HCT116 (cell line): ENCODE data around the gene SPAG5. TPM values are rescaled to one million over a fixed set of nuclear protein-coding genes. Genes with fewer than 3 reads are reported as not detected.

Source experiments
- ATAC-seq: fragments of 200-7000 bp; cut with Tn5 transposase; 2 replicates; pipeline ENCODE4 v1.9.1; 2020; ENCODE audit warnings: mild to moderate bottlenecking, moderate library complexity
- BruUV-seq: library from RNA; stranded (reverse); fragments of 400-500 nt; replicated peaks from 2 replicates; lab custom pipeline; 2021; lab: Mats Ljungman, UMichigan
- CTCF ChIA-PET: fragments of 300-600 bp; sonication (Branson Sonifier 250); formaldehyde crosslinking; loops from one replicate; lab custom pipeline; 2021; ENCODE audit warnings: antibody characterized with exemption; lab: Charles Lee
- POLR2A ChIA-PET: fragments of 300-600, 350-600 bp; sonication (Branson Sonifier 250); formaldehyde crosslinking; loops from one replicate; lab custom pipeline; 2021; ENCODE audit warnings: antibody characterized with exemption; lab: Charles Lee
- RAD21 ChIA-PET, 2 experiments: fragments of 300-600 bp; sonication (Branson Sonifier 250); formaldehyde crosslinking; loops; one replicate each; lab custom pipeline; 2023; ENCODE audit warnings: low total read pairs in 2 of 2; ENCODE audit not compliant: uncharacterized antibody in 2 of 2, unreplicated experiment in 2 of 2, low non-redundant PET in 1 of 2; lab: Charles Lee
- DNase-seq: peaks from one replicate; pipeline ENCODE4 v3.0.0-alpha.2; 2010; ENCODE audit warnings: low read depth, low spot score
- H2AFZ ChIP-seq: fragments of 200-600 bp; shearing (Covaris generic), sonication (generic); 2 replicates; pipeline ENCODE4 v1.6.1; 2017; ENCODE audit warnings: low read depth, mixed run types, mixed read lengths, antibody characterized with exemption, low read length; ENCODE audit not compliant: poor library complexity, severe bottlenecking
- H3K27ac ChIP-seq: 2 replicates; pipeline ENCODE4 v1.5.1; 2012; ENCODE audit warnings: low read depth, low read length
- H3K27me3 ChIP-seq: fragments of 200-600 bp; sonication (generic); 2 replicates; pipeline ENCODE4 v1.6.1; 2016; ENCODE audit warnings: mixed run types, low read length, mixed read lengths; ENCODE audit not compliant: insufficient read depth
- H3K36me3 ChIP-seq, 2 experiments: fragments of 200-500 bp in 1 of 2; fragments of 200-600 bp in 1 of 2; sonication (Bioruptor generic) in 1 of 2; sonication (generic) in 1 of 2; 2 replicates each; pipeline versions ENCODE4 v1.5.1 to v1.6.1; 2014 to 2016; ENCODE audit warnings: low read length in 2 of 2, inconsistent platforms in 1 of 2, mixed read lengths in 1 of 2, mixed run types in 1 of 2; ENCODE audit not compliant: insufficient read depth in 2 of 2, control insufficient read depth in 1 of 2
- H3K4me1 ChIP-seq, 2 experiments: fragments of 200-600 bp in 1 of 2; sonication (generic) in 1 of 2; 2 replicates each; pipeline versions ENCODE4 v1.5.1 to v1.6.1; 2012 to 2017; ENCODE audit warnings: low read length in 2 of 2, inconsistent platforms in 1 of 2, mild to moderate bottlenecking in 1 of 2, mixed read lengths in 1 of 2, mixed run types in 1 of 2, moderate library complexity in 1 of 2; ENCODE audit not compliant: insufficient read depth in 2 of 2, control insufficient read depth in 1 of 2
- H3K4me2 ChIP-seq: fragments of 200-600 bp; sonication (generic); 2 replicates; pipeline ENCODE4 v1.6.1; 2017; ENCODE audit warnings: mixed run types, low read length, mixed read lengths
- H3K4me3 ChIP-seq, 2 experiments: fragments of 200-600 bp in 1 of 2; sonication (generic) in 1 of 2; replicated peaks in 1 of 2; 2 replicates each; pipeline ENCODE4 v1.5.1; 2011 to 2016; ENCODE audit warnings: low read length in 2 of 2, control low read depth in 1 of 2, low read depth in 1 of 2, mild to moderate bottlenecking in 1 of 2, mixed read lengths in 1 of 2, mixed run types in 1 of 2
- H3K79me2 ChIP-seq: fragments of 200-600 bp; sonication (generic); 2 replicates; pipeline ENCODE4 v1.6.1; 2017; ENCODE audit warnings: mild to moderate bottlenecking, mixed run types, low read length, moderate library complexity, mixed read lengths; ENCODE audit not compliant: insufficient read depth
- H3K9ac ChIP-seq: fragments of 200-600 bp; sonication (generic); 2 replicates; pipeline ENCODE4 v1.6.1; 2016; ENCODE audit warnings: low read length, mixed read lengths
- H3K9me2 ChIP-seq: fragments of 200-600 bp; sonication (generic), shearing (Covaris generic); 2 replicates; pipeline ENCODE4 v1.6.1; 2017; ENCODE audit warnings: mixed run types, mild to moderate bottlenecking, moderate library complexity; ENCODE audit not compliant: insufficient read depth
- H3K9me3 ChIP-seq, 2 experiments: fragments of 200-500 bp in 1 of 2; fragments of 200-600 bp in 1 of 2; sonication (Bioruptor generic) in 1 of 2; sonication (generic) in 1 of 2; 2 replicates each; pipeline ENCODE4 v1.6.1; 2014 to 2017; ENCODE audit warnings: low read length in 2 of 2, mixed read lengths in 2 of 2, inconsistent platforms in 1 of 2, low read depth in 1 of 2, mild to moderate bottlenecking in 1 of 2, mixed run types in 1 of 2, moderate library complexity in 1 of 2; ENCODE audit not compliant: control insufficient read depth in 1 of 2, insufficient read depth in 1 of 2
- H4K20me1 ChIP-seq: fragments of 200-600 bp; sonication (generic), shearing (Covaris generic); 2 replicates; pipeline ENCODE4 v1.6.1; 2017; ENCODE audit warnings: mixed run types, mild to moderate bottlenecking, moderate library complexity; ENCODE audit not compliant: insufficient read depth
- ATF3 ChIP-seq: IDR thresholded peaks from 2 replicates; pipeline ENCODE4 v1.6.1; 2012
- CBX3 ChIP-seq: IDR thresholded peaks from 2 replicates; pipeline ENCODE4 v1.6.1; 2012; ENCODE audit warnings: low read depth
- CTCF ChIP-seq, 3 experiments: fragments of 200-600 bp in 1 of 3; sonication (generic) in 1 of 3; IDR thresholded peaks in 2 of 3; conservative IDR thresholded peaks in 1 of 3; 2 replicates each; pipeline ENCODE4 v1.5.1; 2012 to 2017; ENCODE audit warnings: low read depth in 2 of 3, low read length in 2 of 3, antibody characterized with exemption in 1 of 3, borderline replicate concordance in 1 of 3, control low read depth in 1 of 3, mild to moderate bottlenecking in 1 of 3, mixed read lengths in 1 of 3, mixed run types in 1 of 3, moderate library complexity in 1 of 3; ENCODE audit not compliant: insufficient read depth in 1 of 3
- EGR1 ChIP-seq: IDR thresholded peaks from 2 replicates; pipeline ENCODE4 v1.6.1; 2012; ENCODE audit warnings: low read depth
- ELF1 ChIP-seq: IDR thresholded peaks from 2 replicates; pipeline ENCODE4 v1.6.1; 2012; ENCODE audit warnings: low read depth, borderline replicate concordance
- EZH2 ChIP-seq: fragments of 200-600 bp; sonication (generic); IDR thresholded peaks from 2 replicates; pipeline ENCODE4 v1.6.1; 2017; ENCODE audit warnings: antibody characterized with exemption, mixed run types
- EZH2phosphoT487 ChIP-seq: fragments of 200-600 bp; IDR thresholded peaks from 2 replicates; pipeline ENCODE4 v1.6.1; 2018; ENCODE audit warnings: antibody characterized with exemption, borderline replicate concordance
- POLR2A ChIP-seq: IDR thresholded peaks from 2 replicates; pipeline ENCODE4 v1.7.0; 2011; ENCODE audit warnings: borderline replicate concordance; ENCODE audit not compliant: insufficient read depth, insufficient read length; ENCODE audit errors: extremely low read depth
- POLR2AphosphoS5 ChIP-seq: IDR thresholded peaks from 2 replicates; pipeline ENCODE4 v1.6.1; 2011; ENCODE audit warnings: mild to moderate bottlenecking, low read depth, low read length, moderate library complexity
- SIN3A ChIP-seq: IDR thresholded peaks from 2 replicates; pipeline ENCODE4 v1.6.1; 2012; ENCODE audit warnings: low read depth
- SP1 ChIP-seq: IDR thresholded peaks from 2 replicates; pipeline ENCODE4 v1.6.1; 2012; ENCODE audit warnings: low read depth
- YY1 ChIP-seq: IDR thresholded peaks from 2 replicates; pipeline ENCODE4 v1.6.1; 2011; ENCODE audit warnings: low read length, low read depth, moderate library complexity, mild to moderate bottlenecking; ENCODE audit not compliant: insufficient replicate concordance; ENCODE audit errors: extremely low read depth
- ZFX ChIP-seq: fragments of 450-650 bp; IDR thresholded peaks from 2 replicates; pipeline ENCODE4 v1.6.1; 2017
- ZNF274 ChIP-seq: fragments of 200-500 bp; sonication (Bioruptor generic); IDR thresholded peaks from 2 replicates; pipeline ENCODE4 v1.6.1; 2014; ENCODE audit warnings: mild to moderate bottlenecking, low read depth, low read length, inconsistent platforms
- intact Hi-C: fragments of 100-400 bp; cut with micrococcal nuclease; formaldehyde crosslinking; loops from 2 replicates; pipeline ENCODE4 v1.10.0; 2022
- total RNA-seq: library from RNA; stranded (reverse); gene quantifications from one replicate; pipeline ENCODE4 v1.2.1, GENCODE V29; 2021; ENCODE audit not compliant: unreplicated experiment
- TF ChIP-seq, protein P1 (sequence below): IDR thresholded peaks from 2 replicates; pipeline ENCODE4 v1.6.1; 2012

Gene SPAG5
- total RNA-seq, 1 experiment from 2014 or later = 94.9 TPM

- TF ChIP-seq, protein P1, sequence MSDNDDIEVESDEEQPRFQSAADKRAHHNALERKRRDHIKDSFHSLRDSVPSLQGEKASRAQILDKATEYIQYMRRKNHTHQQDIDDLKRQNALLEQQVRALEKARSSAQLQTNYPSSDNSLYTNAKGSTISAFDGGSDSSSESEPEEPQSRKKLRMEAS = no peak
- TF ChIP-seq SIN3A (no peak), ZFX (no peak), ELF1 (no peak), SP1 (no peak), CTCF (IDR thresholded peaks at IDR 0.05 in 2 of 3, conservative IDR thresholded peaks at IDR 0.05 in 1 of 3; ENCODE audit: borderline replicate concordance in 1 of 3, insufficient read depth in 1 of 3, low read depth in 2 of 3, low read length in 2 of 3) (no peak), EZH2phosphoT487 (no peak), CBX3 (no peak), POLR2A (no peak), EZH2 (no peak)
These were observed 36.7 kb upstream of the SPAG5 start (continued) for GRCh38 chr17:28635506-28635905.

DNA sequence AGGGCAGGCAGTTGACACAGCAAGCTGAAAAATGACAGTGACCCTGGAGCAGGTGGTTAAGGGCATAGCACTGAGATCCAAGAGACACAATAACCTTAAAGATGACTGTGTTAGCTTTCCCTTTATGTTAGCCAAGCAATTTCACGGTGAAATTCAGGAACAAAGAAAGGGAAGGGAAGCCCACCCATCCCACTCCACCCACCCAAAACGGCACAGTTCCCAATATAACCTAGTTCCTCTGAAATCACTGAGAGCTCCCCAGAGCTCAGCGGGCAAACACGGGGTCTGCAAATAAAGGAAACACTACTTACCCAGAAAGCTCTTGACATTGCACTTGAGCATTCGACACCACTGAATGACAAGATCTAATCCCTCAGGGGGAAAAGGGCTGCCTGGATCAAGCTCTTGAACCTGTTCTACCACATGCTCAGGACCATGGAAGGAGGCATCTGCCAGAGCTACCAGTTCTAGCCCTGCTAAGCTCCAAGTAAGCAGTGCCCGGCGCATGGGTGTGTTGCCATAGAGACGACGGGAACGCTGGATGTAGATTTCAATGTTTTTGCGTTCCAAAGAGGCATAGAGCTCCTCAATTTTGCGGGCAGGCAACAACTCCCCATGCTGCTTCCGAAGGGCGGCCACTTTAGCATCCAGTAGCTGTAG lies 35.5 kb upstream of the SPAG5 start:
- peaks cover 73 to 82% of the 10 kb centered on the region in 2 experiments for H3K36me3 ChIP-seq
- BruUV-seq = TSS peak; percentile 9
- ChIA-PET CTCF (interaction anchor here (0.9 to 1.5 kb wide), 2 partner anchors 10 to 13 kb away, joined by 3 to 6 read pairs; partner anchors contain the start of gene BLTP2), POLR2A (no interaction called here), RAD21 (no interaction called here)
- no peak for DNase-seq
- H3K9me2 ChIP-seq = no peaks in the 10 kb centered on the region
- H2AFZ ChIP-seq = no peak overlapping the region
- TF ChIP-seq CBX3 (no peak), ELF1 (no peak), EGR1 (no peak), SP1 (no peak), ATF3 (no peak), EZH2phosphoT487 (no peak), POLR2AphosphoS5 (no peak), ZNF274 (no peak), EZH2 (no peak), POLR2A (no peak), YY1 (no peak)
- intact Hi-C loops = no loop called here
- no peaks in the 10 kb centered on the region for H4K20me1 ChIP-seq
- H3K4me2 ChIP-seq = no peak overlapping the region
- no peaks in the 10 kb centered on the region for H3K27me3 ChIP-seq
- H3K79me2 ChIP-seq = peaks cover 57% of the 10 kb centered on the region
- ATAC-seq = no peak
- no peak overlapping the region for H3K9ac ChIP-seq
- H3K4me3 ChIP-seq = no peak overlapping the region
- no peaks in the 10 kb centered on the region for H3K9me3 ChIP-seq
- no peak overlapping the region for H3K27ac ChIP-seq
- no peaks in the 10 kb centered on the region for H3K4me1 ChIP-seq
